Lung (tissue), 12 donors: ENCODE data around the gene PROC. TPM values are rescaled to one million over a fixed set of nuclear protein-coding genes. Genes with fewer than 3 reads are reported as not detected.

ENCODE experiments used
- ATAC-seq: fragments of 200-7000 bp; cut with Tn5 transposase; one replicate; pipeline ENCODE4 v1.9.1; 2020; ENCODE audit warnings: moderate number of reproducible peaks; ENCODE audit not compliant: insufficient read depth, low FRiP score
- DNase-seq, 3 donors: peaks; one replicate each; pipeline ENCODE4 v3.0.0-alpha.2; 2013 to 2017
- H3K27ac ChIP-seq, 2 donors: one replicate each; pipeline ENCODE4 v1.5.1; 2013; ENCODE audit warnings: mild to moderate bottlenecking in 2 of 2, moderate library complexity in 2 of 2, control low read depth in 1 of 2, inconsistent platforms in 1 of 2, low read depth in 1 of 2, low read length in 1 of 2
- H3K27me3 ChIP-seq, 3 donors: one replicate each; pipeline ENCODE4 v1.5.1; 2013; ENCODE audit warnings: low read length in 2 of 3; ENCODE audit not compliant: control insufficient read depth in 3 of 3, insufficient read depth in 3 of 3
- H3K36me3 ChIP-seq, 4 donors: one replicate each; pipeline ENCODE4 v1.5.1; 2013; ENCODE audit warnings: low read length in 4 of 4, mild to moderate bottlenecking in 1 of 4, moderate library complexity in 1 of 4; ENCODE audit not compliant: control insufficient read depth in 4 of 4, insufficient read depth in 4 of 4
- H3K4me1 ChIP-seq, 5 donors: one replicate each; pipeline ENCODE4 v1.5.1; 2013; ENCODE audit warnings: low read length in 5 of 5, mild to moderate bottlenecking in 2 of 5, moderate library complexity in 1 of 5; ENCODE audit not compliant: control insufficient read depth in 5 of 5, insufficient read depth in 5 of 5
- H3K4me3 ChIP-seq: one replicate; pipeline ENCODE4 v1.5.1; 2013; ENCODE audit warnings: mild to moderate bottlenecking, control low read depth, moderate library complexity
- H3K9ac ChIP-seq, 2 donors: one replicate each; pipeline ENCODE4 v1.5.1; 2013; ENCODE audit warnings: low read length in 2 of 2, control low read depth in 1 of 2; ENCODE audit not compliant: insufficient read depth in 1 of 2
- H3K9me3 ChIP-seq, 4 donors: one replicate each; pipeline ENCODE4 v1.5.1; 2013; ENCODE audit warnings: low read length in 3 of 4, mild to moderate bottlenecking in 1 of 4, moderate library complexity in 1 of 4; ENCODE audit not compliant: control insufficient read depth in 4 of 4, insufficient read depth in 3 of 4
- WGBS, 2 donors: extraction: QIAGEN DNeasy Blood & Tissue Kit; methylation state at CpG; one replicate each; pipeline ENCODE4 v1.1.7; 2013; 5-methylcytosine and 5-hydroxymethylcytosine counted together
- polyA plus RNA-seq, 2 donors: library from polyadenylated mRNA; stranded (reverse); fragments of 200-250 nt; gene quantifications; one replicate each; pipeline ENCODE4 v1.2.1, GENCODE V29; 2013
- total RNA-seq, 2 donors: library from RNA; depleted of rRNA in 1 of 2; stranded (reverse); fragments of >200 nt in 1 of 2; gene quantifications; one replicate each; pipeline ENCODE4 v1.2.1, GENCODE V29; 2014 to 2021
- TF ChIP-seq, protein P1 (sequence below): IDR thresholded peaks from 2 replicates; pipeline ENCODE4 v1.5.1; 2012; ENCODE audit warnings: mild to moderate bottlenecking; ENCODE audit errors: control extremely low read depth, extremely low read depth
- donor health status: control.
- donor health status: control.
- donor health status: Bipolar disorder and iron deficiency.
- donor health status: healthy.
- donor health status: DM: yes; HTN: yes; CAD: no.

Gene PROC
- total and polyA plus RNA-seq, 4 donors = 0.10 to 0.37 (median 0.22) TPM; not detected in 1

DNA sequence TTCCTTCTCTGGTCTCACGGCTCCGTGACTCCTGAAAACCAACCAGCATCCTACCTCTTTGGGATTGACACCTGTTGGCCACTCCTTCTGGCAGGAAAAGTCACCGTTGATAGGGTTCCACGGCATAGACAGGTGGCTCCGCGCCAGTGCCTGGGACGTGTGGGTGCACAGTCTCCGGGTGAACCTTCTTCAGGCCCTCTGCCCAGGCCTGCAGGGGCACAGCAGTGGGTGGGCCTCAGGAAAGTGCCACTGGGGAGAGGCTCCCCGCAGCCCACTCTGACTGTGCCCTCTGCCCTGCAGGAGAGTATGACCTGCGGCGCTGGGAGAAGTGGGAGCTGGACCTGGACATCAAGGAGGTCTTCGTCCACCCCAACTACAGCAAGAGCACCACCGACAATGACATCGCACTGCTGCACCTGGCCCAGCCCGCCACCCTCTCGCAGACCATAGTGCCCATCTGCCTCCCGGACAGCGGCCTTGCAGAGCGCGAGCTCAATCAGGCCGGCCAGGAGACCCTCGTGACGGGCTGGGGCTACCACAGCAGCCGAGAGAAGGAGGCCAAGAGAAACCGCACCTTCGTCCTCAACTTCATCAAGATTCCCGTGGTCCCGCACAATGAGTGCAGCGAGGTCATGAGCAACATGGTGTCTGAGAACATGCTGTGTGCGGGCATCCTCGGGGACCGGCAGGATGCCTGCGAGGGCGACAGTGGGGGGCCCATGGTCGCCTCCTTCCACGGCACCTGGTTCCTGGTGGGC is 10.0 kb downstream of the PROC start:
- Histone ChIP-seq H3K4me1 (peaks cover 0 to 7% (median 0%) of the 10 kb centered on the region in 5 donors), H3K4me3 (no peak overlapping the region), H3K27me3 (peaks cover 0 to 7% (median 0%) of the 10 kb centered on the region in 3 donors), H3K27ac (no peak overlapping the region), H3K9me3 (no peaks in the 10 kb centered on the region), H3K9ac (no peak overlapping the region), H3K36me3 (peaks cover 0 to 2% (median 0%) of the 10 kb centered on the region in 4 donors)
- TF ChIP-seq, protein P1, sequence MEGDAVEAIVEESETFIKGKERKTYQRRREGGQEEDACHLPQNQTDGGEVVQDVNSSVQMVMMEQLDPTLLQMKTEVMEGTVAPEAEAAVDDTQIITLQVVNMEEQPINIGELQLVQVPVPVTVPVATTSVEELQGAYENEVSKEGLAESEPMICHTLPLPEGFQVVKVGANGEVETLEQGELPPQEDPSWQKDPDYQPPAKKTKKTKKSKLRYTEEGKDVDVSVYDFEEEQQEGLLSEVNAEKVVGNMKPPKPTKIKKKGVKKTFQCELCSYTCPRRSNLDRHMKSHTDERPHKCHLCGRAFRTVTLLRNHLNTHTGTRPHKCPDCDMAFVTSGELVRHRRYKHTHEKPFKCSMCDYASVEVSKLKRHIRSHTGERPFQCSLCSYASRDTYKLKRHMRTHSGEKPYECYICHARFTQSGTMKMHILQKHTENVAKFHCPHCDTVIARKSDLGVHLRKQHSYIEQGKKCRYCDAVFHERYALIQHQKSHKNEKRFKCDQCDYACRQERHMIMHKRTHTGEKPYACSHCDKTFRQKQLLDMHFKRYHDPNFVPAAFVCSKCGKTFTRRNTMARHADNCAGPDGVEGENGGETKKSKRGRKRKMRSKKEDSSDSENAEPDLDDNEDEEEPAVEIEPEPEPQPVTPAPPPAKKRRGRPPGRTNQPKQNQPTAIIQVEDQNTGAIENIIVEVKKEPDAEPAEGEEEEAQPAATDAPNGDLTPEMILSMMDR = no peak
- no peak for DNase-seq
- 96% methylated on average over 36 of the region's 36 CpGs for WGBS, 2 donors
- ATAC-seq = no peak

- Histone ChIP-seq H3K4me1 (peaks cover 0 to 1% (median 0%) of the 10 kb centered on the region in 5 donors), H3K4me3 (no peak overlapping the region), H3K36me3 (peaks cover 0 to 2% (median 0%) of the 10 kb centered on the region in 4 donors), H3K27me3 (peaks cover 0 to 2% (median 0%) of the 10 kb centered on the region in 3 donors), H3K9ac (no peak overlapping the region), H3K27ac (no peak overlapping the region), H3K9me3 (no peaks in the 10 kb centered on the region)
- ATAC-seq = no peak
- TF ChIP-seq, protein P1 = no peak
- no peak for DNase-seq
- WGBS, 2 donors = 93 to 98% methylated on average over 6 of the region's 6 CpGs
Observed at GRCh38 chr2:127428815-127429109, 10.5 kb downstream of the PROC start.

- ATAC-seq (no peak), DNase-seq (no peak)
- no peak overlapping the region for H3K27ac ChIP-seq
- TF ChIP-seq, protein P1 = no peak
- no peaks in the 10 kb centered on the region for H3K27me3 ChIP-seq
- H3K9ac ChIP-seq = no peak overlapping the region
- no peaks in the 10 kb centered on the region for H3K4me1 ChIP-seq
- H3K36me3 ChIP-seq = peaks cover 0 to 2% (median 0%) of the 10 kb centered on the region in 4 donors
- H3K4me3 ChIP-seq = no peak overlapping the region
- H3K9me3 ChIP-seq = no peaks in the 10 kb centered on the region
- WGBS, 2 donors = 88% methylated on average over 4 of the region's 4 CpGs
Observed at GRCh38 chr2:127429291-127429690, 11.1 kb downstream of the PROC start.
